Panc1 (cell line): ENCODE measurements around the gene COPB1.

Experiments used
- POLR2AphosphoS5 ChIP-seq: IDR thresholded peaks from 2 replicates; pipeline ENCODE4 v1.6.1; 2012; ENCODE audit warnings: mild to moderate bottlenecking, low read depth, low read length, moderate library complexity
- TCF7L2 ChIP-seq: IDR thresholded peaks from 2 replicates; pipeline ENCODE4 v1.6.1; 2011; ENCODE audit warnings: mild to moderate bottlenecking, low read depth, low read length, inconsistent platforms
- TF ChIP-seq, protein P1 (sequence below): fragments of 450-650 bp; IDR thresholded peaks from 2 replicates; pipeline ENCODE4 v1.5.1; 2017; ENCODE audit warnings: mild to moderate bottlenecking
- TF ChIP-seq, protein P2 (sequence below), 2 experiments: IDR thresholded peaks; 2 replicates each; pipeline ENCODE4 v1.6.1; 2011 to 2012; ENCODE audit warnings: low read depth in 2 of 2, control low read depth in 1 of 2, low read length in 1 of 2, mild to moderate bottlenecking in 1 of 2, moderate library complexity in 1 of 2; ENCODE audit not compliant: insufficient read depth in 1 of 2

DNA sequence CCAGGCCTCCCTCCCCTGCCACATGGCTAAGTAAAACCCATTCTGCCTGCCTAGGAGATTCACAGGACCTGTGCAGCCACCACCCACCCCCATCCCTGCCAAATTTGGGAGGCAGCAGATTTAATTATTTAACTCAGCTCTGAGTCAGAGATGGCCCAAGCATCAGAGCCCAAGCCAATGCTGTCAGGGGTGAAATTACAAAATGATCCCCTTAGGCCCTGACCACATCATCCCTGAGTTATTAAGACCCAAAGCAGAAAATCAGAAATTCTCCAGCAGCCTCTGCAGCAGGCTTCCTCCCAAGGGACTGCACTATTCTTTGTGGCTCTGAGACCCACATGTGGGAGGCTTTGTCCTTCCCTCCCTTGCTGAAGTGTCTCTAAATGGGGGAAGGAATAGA is 87.8 kb downstream of the COPB1 start:
- TF ChIP-seq, protein P1, sequence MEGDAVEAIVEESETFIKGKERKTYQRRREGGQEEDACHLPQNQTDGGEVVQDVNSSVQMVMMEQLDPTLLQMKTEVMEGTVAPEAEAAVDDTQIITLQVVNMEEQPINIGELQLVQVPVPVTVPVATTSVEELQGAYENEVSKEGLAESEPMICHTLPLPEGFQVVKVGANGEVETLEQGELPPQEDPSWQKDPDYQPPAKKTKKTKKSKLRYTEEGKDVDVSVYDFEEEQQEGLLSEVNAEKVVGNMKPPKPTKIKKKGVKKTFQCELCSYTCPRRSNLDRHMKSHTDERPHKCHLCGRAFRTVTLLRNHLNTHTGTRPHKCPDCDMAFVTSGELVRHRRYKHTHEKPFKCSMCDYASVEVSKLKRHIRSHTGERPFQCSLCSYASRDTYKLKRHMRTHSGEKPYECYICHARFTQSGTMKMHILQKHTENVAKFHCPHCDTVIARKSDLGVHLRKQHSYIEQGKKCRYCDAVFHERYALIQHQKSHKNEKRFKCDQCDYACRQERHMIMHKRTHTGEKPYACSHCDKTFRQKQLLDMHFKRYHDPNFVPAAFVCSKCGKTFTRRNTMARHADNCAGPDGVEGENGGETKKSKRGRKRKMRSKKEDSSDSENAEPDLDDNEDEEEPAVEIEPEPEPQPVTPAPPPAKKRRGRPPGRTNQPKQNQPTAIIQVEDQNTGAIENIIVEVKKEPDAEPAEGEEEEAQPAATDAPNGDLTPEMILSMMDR: no peak
- TF ChIP-seq POLR2AphosphoS5 (no peak), TCF7L2 (no peak)
- TF ChIP-seq, protein P2, sequence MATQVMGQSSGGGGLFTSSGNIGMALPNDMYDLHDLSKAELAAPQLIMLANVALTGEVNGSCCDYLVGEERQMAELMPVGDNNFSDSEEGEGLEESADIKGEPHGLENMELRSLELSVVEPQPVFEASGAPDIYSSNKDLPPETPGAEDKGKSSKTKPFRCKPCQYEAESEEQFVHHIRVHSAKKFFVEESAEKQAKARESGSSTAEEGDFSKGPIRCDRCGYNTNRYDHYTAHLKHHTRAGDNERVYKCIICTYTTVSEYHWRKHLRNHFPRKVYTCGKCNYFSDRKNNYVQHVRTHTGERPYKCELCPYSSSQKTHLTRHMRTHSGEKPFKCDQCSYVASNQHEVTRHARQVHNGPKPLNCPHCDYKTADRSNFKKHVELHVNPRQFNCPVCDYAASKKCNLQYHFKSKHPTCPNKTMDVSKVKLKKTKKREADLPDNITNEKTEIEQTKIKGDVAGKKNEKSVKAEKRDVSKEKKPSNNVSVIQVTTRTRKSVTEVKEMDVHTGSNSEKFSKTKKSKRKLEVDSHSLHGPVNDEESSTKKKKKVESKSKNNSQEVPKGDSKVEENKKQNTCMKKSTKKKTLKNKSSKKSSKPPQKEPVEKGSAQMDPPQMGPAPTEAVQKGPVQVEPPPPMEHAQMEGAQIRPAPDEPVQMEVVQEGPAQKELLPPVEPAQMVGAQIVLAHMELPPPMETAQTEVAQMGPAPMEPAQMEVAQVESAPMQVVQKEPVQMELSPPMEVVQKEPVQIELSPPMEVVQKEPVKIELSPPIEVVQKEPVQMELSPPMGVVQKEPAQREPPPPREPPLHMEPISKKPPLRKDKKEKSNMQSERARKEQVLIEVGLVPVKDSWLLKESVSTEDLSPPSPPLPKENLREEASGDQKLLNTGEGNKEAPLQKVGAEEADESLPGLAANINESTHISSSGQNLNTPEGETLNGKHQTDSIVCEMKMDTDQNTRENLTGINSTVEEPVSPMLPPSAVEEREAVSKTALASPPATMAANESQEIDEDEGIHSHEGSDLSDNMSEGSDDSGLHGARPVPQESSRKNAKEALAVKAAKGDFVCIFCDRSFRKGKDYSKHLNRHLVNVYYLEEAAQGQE (IDR thresholded peaks at IDR 0.05; ENCODE audit: insufficient read depth in 1 of 2, low read depth in 2 of 2, low read length in 1 of 2): no peak
